GM19193 (cell line): ENCODE measurements around the gene TMEM273.

Experiments used
- POLR2A ChIP-seq: IDR thresholded peaks from 4 replicates; pipeline ENCODE4 v1.6.1; 2011; ENCODE audit not compliant: insufficient read depth, insufficient read length; ENCODE audit errors: extremely low read depth

The TMEM273 gene

DNA sequence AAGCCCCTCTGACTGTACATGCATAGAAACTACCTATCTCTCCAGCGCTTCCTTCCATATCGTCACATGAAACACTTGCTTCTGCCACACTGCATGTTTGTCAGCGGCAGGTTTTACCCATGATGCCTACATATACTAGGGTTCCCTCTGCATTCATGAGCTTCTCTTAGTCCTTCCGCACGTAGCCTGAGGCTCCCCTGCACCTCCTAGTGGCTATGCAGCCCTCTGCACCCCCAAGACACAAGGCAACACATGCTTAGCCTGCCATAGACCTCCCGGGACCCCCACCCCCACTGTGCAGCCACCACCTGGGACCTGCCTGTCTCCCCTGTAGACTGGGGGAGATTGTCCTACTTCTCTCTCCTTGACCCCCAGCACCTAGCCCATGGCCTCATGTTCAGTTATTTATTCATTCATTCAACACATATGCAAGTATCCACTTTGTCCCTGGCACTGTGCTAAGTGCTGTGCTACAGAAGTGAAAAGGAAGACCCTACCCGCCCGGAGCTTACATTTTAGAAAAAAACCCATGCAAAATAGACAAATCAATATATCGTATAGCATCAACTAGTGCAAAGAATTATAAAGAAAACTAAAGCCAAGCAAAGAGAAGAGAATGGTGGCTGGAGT lies 23.5 kb downstream of the TMEM273 start:
- no peak for TF ChIP-seq POLR2A

GRCh38 chr10:49163741-49164140 lies 24.4 kb downstream of the TMEM273 start:
- TF ChIP-seq POLR2A, result no peak

DNA sequence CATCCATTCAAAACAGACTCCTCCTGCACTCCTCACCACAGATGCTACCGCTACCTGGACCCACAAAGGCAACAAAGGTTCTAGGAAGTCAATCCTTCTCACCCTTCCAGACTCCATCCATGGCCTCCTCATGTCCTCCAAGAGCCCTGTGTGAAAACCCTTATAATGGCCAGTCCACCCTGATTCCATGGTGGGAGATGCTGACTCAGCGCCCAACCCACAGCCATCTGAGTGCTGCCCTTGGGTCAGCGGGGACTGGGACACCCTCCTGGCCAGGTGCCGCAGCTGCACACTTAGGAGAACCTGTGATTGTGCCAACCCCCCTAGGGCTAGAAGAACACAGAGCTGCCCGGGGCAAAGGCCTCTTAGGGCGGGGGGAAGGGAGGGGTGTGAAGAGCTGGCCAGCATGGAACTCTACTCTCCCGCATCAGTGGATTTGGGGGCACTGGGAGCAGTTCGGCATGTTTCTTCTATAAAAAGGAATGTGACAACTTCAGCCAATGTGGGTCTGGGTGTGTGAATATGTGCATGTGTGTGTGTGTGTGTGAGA lies 25.4 kb downstream of the TMEM273 start:
- no peak for TF ChIP-seq POLR2A

- no peak for TF ChIP-seq POLR2A
These were observed 26.1 kb downstream of the TMEM273 start for GRCh38 chr10:49162063-49162462.

GRCh38 chr10:49161411-49161997 lies 26.7 kb downstream of the TMEM273 start:
- no peak for TF ChIP-seq POLR2A

- TF ChIP-seq POLR2A, result no peak
These were observed 27.4 kb downstream of the TMEM273 start for GRCh38 chr10:49160814-49161213.

DNA sequence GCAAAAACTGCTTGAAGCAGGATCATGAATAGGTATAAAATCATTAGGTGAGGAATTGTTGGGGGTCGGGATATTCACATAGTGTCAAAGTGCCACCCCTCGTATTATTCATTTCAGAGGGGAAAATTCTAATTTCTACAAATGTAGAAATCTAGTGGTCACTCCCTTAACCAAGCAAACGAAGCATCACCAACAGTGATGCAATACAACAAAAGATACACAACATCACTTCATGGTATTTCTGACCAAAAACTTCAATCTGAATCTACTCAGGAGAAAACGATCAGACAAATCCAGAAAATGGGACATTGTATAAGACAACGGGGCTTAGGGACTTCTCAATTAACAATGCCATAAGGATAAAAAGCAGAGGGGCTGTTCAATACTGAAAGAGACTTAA lies 28.1 kb downstream of the TMEM273 start:
- TF ChIP-seq POLR2A, result no peak

DNA sequence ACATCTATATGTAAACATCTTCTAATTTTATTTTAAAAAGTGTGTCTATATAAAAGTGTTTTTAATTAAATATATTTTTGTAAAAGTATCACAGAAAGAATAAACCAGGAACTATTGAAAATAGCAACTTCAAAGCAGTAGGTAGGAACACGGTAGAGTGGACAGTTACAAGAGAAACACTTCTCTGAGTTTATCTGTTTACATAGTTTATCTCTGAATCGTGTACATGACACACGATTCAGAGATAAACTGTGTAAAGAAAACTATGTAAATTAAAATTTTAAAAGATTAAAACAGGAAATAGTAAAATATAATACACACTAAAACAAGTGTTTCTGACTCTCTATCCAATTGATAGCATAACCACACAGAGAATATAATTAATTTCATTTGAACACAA lies 29.3 kb downstream of the TMEM273 start:
- no peak for TF ChIP-seq POLR2A

DNA sequence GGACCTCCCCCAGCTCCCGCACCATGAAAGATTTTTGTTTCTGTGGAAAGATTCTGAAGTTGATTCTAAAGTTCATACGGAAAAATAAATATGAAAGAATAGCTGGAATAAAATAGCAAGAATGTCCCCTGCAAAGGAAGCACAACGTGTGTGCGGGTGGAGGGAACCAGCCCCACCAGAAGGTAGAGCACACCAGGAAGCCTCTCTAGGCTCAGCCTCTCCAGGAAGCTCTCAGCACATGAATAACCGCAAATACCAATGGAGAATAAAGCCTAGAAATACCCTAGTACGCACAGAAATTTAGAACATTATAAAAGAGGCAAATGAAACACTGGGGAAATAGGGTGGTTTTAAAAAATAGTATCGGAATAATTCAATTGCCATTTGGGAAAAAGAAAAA lies 29.8 kb downstream of the TMEM273 start:
- no peak for TF ChIP-seq POLR2A

DNA sequence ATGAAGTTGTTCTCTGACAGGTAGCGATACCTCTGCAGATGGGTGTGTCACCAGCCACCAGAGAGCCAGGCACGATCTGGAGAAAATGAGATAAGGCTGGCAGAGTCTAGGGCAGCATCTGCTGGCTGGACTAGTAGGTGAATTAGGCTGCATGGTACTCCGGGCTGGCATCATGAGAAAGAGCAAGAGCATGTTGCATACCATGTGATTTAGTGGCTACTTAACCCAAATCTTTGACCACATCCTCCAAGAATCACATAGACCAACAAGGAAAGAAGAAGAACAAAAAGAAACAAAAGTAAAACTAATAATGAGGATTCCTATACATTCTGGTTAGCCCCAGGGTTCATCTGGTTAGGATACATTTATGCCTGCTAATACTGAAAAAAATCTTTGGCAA lies 31.0 kb downstream of the TMEM273 start:
- no peak for TF ChIP-seq POLR2A

DNA sequence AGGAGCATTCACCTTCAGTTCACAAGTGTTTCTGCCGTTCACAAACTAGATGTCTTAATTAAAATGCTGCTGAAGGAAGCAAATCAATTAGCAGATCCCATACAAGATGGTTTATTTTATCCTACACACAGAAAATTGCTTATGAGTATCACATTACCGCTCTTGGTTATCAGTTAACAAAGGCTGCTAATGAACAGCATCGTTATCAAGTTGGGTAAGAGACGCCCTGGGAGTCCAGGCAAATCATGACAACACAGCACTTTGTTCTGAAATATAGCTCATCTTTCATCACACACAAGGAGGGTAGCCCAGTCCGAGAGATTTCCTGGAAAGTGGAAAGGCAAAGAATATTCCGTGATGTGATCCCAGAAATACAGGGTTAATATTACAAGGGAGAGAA lies 33.5 kb downstream of the TMEM273 start:
- TF ChIP-seq POLR2A, result no peak

GRCh38 chr10:49153971-49154370 lies 34.2 kb downstream of the TMEM273 start:
- TF ChIP-seq POLR2A, result no peak

DNA sequence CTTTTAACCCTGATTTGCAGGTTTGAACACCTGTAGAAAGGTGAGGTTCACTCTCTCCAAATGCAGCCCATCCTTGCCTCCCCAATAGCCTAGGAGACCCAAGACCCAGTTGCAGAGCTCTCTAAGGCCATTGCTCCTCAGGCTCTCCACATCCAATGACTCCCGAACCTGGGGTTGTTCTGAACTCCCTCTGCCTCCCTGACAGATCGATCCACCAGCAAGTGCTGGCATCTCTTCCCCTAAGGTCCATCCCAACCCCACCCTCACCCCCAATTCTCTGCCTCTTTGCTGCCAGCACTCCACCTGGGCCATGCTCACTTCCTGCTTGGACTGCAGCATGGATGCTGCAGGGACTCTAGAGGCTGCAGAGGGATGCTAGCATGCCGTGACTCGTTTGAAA lies 35.1 kb downstream of the TMEM273 start:
- no peak for TF ChIP-seq POLR2A

- no peak for TF ChIP-seq POLR2A
These were observed 35.5 kb downstream of the TMEM273 start for GRCh38 chr10:49152663-49153062.

DNA sequence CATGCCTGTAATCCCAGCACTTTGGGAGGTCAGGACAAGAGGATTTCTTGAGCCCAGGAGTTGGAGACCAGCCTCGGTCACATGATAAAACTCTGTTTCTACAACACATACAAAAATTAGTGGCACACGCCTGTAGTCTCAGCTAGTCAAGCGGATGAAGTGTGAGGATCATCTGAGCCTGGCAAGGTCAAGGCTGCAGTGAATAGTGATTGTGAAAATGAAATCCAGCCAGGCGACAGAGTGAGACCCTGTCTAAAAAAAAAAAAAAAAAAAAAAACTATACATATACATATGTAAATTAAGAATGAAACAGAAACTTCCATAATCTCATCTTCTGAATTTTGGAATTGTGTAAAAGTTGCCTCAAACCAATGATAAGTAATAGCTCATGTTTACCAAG lies 36.2 kb downstream of the TMEM273 start:
- TF ChIP-seq POLR2A, result no peak

DNA sequence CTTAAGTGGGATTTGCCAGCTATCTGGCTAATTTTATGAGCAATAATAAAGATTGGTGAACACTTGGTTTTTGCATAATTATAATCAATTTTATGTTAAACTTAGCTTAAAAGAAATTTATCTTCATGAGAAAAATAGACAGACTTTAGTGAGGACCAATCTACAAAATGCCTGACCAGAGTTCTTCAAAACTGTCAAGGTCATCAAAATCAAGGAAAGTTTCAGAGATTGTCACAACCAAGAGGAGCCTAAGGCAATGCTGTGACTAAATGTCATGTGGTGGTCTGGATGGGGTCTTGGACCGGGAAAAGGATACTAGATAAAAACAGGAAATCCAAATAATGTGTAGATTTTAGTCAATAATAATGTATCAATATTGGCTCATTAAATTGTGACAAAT lies 36.7 kb downstream of the TMEM273 start:
- TF ChIP-seq POLR2A, result no peak
